Esophagus squamous epithelium (tissue), 5 donors: ENCODE measurements around the gene GSTO2. TPM values are rescaled to one million over a fixed set of nuclear protein-coding genes. Genes with fewer than 3 reads are reported as not detected.

Experiments
- DNase-seq: peaks from one replicate; lab custom pipeline; 2025; lab: John Stamatoyannopoulos, UW
- H3K27ac ChIP-seq, 4 donors: fragments of 200-600 bp; sonication (generic); one replicate each; pipeline ENCODE4 v1.5.1; 2016 to 2019; ENCODE audit warnings: mild to moderate bottlenecking in 1 of 4
- H3K27me3 ChIP-seq, 4 donors: fragments of 200-600 bp; sonication (generic); 1 replicate in 3 of 4; 2 replicates in 1 of 4; pipeline versions ENCODE4 v1.5.1 to v1.6.0; 2017 to 2021; ENCODE audit warnings: antibody characterized with exemption in 1 of 4
- H3K36me3 ChIP-seq, 3 donors: fragments of 200-600 bp; sonication (generic); one replicate each; pipeline ENCODE4 v1.5.1; 2016 to 2019
- H3K4me1 ChIP-seq, 3 donors: fragments of 200-600 bp; sonication (generic); one replicate each; pipeline ENCODE4 v1.5.1; 2017 to 2019
- H3K4me3 ChIP-seq, 4 donors: fragments of 200-600 bp; sonication (generic); 1 replicate in 3 of 4; 2 replicates in 1 of 4; pipeline ENCODE4 v1.5.1; 2016 to 2019; ENCODE audit warnings: mild to moderate bottlenecking in 2 of 4, moderate library complexity in 1 of 4
- H3K9me3 ChIP-seq, 3 donors: fragments of 200-600 bp; sonication (generic); one replicate each; pipeline ENCODE4 v1.5.1; 2016 to 2019
- POLR2A ChIP-seq, 4 donors: fragments of 450-650 bp; IDR thresholded peaks; one replicate each; pipeline ENCODE4 v1.6.1; 2017; ENCODE audit warnings: antibody characterized with exemption in 4 of 4, mild to moderate bottlenecking in 4 of 4, moderate library complexity in 3 of 4
- WGBS, 2 donors: methylation state at CpG; one replicate each; pipeline ENCODE4 v1.1.5; 2018; 5-methylcytosine and 5-hydroxymethylcytosine counted together
- intact Hi-C: fragments of 100-400 bp; cut with DNase I; formaldehyde crosslinking; loops from one replicate; pipeline ENCODE4 v1.15.0; 2022
- total RNA-seq, 4 donors: library from RNA; depleted of rRNA; stranded (reverse); fragments of >200 nt; gene quantifications; one replicate each; pipeline ENCODE4 v1.1.0, GENCODE V29; 2016
- TF ChIP-seq, protein P1 (sequence below), 6 experiments: fragments of 450-650 bp in 4 of 6; fragments of 200-600 bp in 2 of 6; sonication (generic) in 2 of 6; IDR thresholded peaks; one replicate each; pipeline ENCODE4 v1.5.1; 2016 to 2019; ENCODE audit warnings: antibody characterized with exemption in 6 of 6, mild to moderate bottlenecking in 4 of 6, moderate library complexity in 4 of 6
- donor health status: DM: yes; HTN: yes; CAD: no.

Gene GSTO2
- total RNA-seq, 4 donors from 2014 or later, result 6.1 to 20.6 (median 13.8) TPM

DNA sequence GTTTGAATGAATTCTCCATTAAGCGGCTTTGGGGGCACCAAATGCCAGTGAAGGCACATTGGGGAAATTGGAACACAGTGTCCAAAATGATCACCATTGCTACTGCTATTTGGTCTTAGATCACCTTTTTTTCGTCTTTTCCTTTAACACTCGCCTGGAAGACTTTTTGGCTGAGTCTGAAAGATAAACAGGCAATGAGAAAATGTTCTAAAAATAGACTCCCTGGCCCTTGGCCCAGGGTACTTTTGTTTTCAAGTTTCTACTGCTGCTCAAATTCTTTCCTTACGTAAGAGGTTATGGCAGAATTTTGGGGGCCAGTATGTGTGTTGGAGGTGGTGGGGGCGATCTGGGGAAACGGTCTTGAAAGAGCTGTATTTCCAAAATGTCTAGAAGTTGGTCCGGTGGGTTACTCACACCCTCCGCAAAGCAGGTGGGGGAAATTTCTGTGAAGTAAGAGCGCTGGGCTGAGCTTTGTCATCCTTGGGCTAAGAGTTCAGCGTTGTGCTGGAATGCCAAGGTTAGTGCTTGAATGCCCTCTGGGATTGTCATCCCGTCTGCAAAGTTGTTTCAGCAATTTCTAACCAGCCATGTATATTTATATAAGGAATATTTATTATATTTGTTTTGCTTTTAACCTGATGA lies 70.6 kb downstream of the GSTO2 start:
- peak overlapping the region; percentile 67 to 99 (median 98) for H3K4me3 ChIP-seq
- intact Hi-C loops, result no loop called here
- no peak for DNase-seq
- peaks cover 13 to 48% (median 27%) of the 10 kb centered on the region in 3 donors for H3K4me1 ChIP-seq
- peaks cover 0 to under 1% (median 0%) of the 10 kb centered on the region in 3 donors for H3K36me3 ChIP-seq
- H3K27me3 ChIP-seq, result no peaks in the 10 kb centered on the region
- no peaks in the 10 kb centered on the region for H3K9me3 ChIP-seq
- H3K27ac ChIP-seq, result peak overlapping the region; percentile 94 to 99 (median 99)
- TF ChIP-seq, protein P1, sequence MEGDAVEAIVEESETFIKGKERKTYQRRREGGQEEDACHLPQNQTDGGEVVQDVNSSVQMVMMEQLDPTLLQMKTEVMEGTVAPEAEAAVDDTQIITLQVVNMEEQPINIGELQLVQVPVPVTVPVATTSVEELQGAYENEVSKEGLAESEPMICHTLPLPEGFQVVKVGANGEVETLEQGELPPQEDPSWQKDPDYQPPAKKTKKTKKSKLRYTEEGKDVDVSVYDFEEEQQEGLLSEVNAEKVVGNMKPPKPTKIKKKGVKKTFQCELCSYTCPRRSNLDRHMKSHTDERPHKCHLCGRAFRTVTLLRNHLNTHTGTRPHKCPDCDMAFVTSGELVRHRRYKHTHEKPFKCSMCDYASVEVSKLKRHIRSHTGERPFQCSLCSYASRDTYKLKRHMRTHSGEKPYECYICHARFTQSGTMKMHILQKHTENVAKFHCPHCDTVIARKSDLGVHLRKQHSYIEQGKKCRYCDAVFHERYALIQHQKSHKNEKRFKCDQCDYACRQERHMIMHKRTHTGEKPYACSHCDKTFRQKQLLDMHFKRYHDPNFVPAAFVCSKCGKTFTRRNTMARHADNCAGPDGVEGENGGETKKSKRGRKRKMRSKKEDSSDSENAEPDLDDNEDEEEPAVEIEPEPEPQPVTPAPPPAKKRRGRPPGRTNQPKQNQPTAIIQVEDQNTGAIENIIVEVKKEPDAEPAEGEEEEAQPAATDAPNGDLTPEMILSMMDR (IDR thresholded peaks at IDR 0.05), result no peak
- no peak for TF ChIP-seq POLR2A (IDR thresholded peaks at IDR 0.05)
- 14 to 15% methylated on average over 11 of the region's 11 CpGs for WGBS, 2 donors

GRCh38 chr10:104340111-104340526 lies 71.1 kb downstream of the GSTO2 start:
- Histone ChIP-seq H3K27me3 (no peaks in the 10 kb centered on the region), H3K4me1 (peaks cover 8 to 43% (median 21%) of the 10 kb centered on the region in 3 donors), H3K27ac (peak overlapping the region; percentile 94 to 99 (median 99)), H3K36me3 (no peaks in the 10 kb centered on the region), H3K4me3 (peak overlapping the region in 2 of 4 donors; percentile 98 to 99), H3K9me3 (no peaks in the 10 kb centered on the region)
- no peak for DNase-seq
- 23 to 34% methylated on average over 4 of the region's 4 CpGs for WGBS, 2 donors
- TF ChIP-seq, protein P1 (IDR thresholded peaks at IDR 0.05), result no peak
- no peak for TF ChIP-seq POLR2A (IDR thresholded peaks at IDR 0.05)
- intact Hi-C loops, result no loop called here

GRCh38 chr10:104340641-104341040 lies 71.7 kb downstream of the GSTO2 start:
- DNase-seq, result no peak
- 75 to 80% methylated on average over 4 of the region's 4 CpGs for WGBS, 2 donors

GRCh38 chr10:104342941-104343411 lies 74.0 kb downstream of the GSTO2 start:
- H3K27ac ChIP-seq, result peak overlapping the region in 1 of 4 donors; percentile 16
- TF ChIP-seq, protein P1 (IDR thresholded peaks at IDR 0.05), result no peak
- no peak for TF ChIP-seq POLR2A (IDR thresholded peaks at IDR 0.05)

More at GRCh38 chr10:104340641-104341040, 71.7 kb downstream of the GSTO2 start:
- intact Hi-C loops, result no loop called here
- H3K27me3 ChIP-seq, result no peaks in the 10 kb centered on the region
- H3K27ac ChIP-seq, result peak overlapping the region in 3 of 4 donors; percentile 94 to 99 (median 99)
- no peaks in the 10 kb centered on the region for H3K36me3 ChIP-seq
- H3K4me1 ChIP-seq, result peaks cover 5 to 38% (median 16%) of the 10 kb centered on the region in 3 donors
- H3K4me3 ChIP-seq, result no peak overlapping the region
- no peak for TF ChIP-seq POLR2A (IDR thresholded peaks at IDR 0.05)
- TF ChIP-seq, protein P1 (IDR thresholded peaks at IDR 0.05), result no peak
- no peaks in the 10 kb centered on the region for H3K9me3 ChIP-seq

DNA sequence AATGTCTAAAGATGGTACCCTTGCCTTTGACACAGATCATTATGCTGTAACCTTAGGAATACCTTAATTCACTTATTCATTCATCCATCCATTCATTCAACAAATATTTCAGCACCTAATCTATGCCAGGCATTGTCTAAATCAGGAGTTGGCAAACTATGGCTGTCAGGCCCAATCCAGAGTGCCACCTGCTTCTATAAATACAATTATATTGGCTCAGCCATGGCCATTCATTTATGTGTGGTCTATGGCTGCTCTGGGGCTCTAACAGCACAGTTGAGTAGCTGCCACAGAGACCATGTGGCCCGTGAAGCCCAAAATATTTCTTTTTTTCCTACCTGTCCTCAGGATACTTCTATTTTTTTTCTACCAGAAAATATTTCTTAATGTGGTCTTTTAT lies 75.2 kb downstream of the GSTO2 start:
- intact Hi-C loops, result no loop called here

More at GRCh38 chr10:104342941-104343411, 74.0 kb downstream of the GSTO2 start:
- Histone ChIP-seq H3K9me3 (no peaks in the 10 kb centered on the region), H3K4me3 (no peak overlapping the region), H3K4me1 (peaks cover 5 to 21% (median 10%) of the 10 kb centered on the region in 3 donors), H3K27me3 (no peaks in the 10 kb centered on the region), H3K36me3 (no peaks in the 10 kb centered on the region)
- 48 to 62% methylated on average over 3 of the region's 3 CpGs for WGBS, 2 donors
- intact Hi-C loops, result no loop called here
- DNase-seq, result no peak

More for the DNA sequence above, 75.2 kb downstream of the GSTO2 start:
- H3K27ac ChIP-seq, result no peak overlapping the region
- no peak overlapping the region for H3K4me3 ChIP-seq
- WGBS, 2 donors, result 80 to 88% methylated on average over 1 of the region's 1 CpG
- no peaks in the 10 kb centered on the region for H3K36me3 ChIP-seq
- H3K27me3 ChIP-seq, result no peaks in the 10 kb centered on the region
- TF ChIP-seq, protein P1 (IDR thresholded peaks at IDR 0.05), result no peak
- no peak for TF ChIP-seq POLR2A (IDR thresholded peaks at IDR 0.05)
- no peak for DNase-seq
- H3K4me1 ChIP-seq, result peaks cover 2 to 19% (median 8%) of the 10 kb centered on the region in 3 donors
- no peaks in the 10 kb centered on the region for H3K9me3 ChIP-seq
